Stimulated activated CD8-positive, alpha-beta memory T cell treated with anti-CD3 and anti-CD28 coated beads, Interleukin-7, amount 100 ng/mL, for 4 hours (primary cell): ENCODE data around the gene SLC35E2B.
"Not testable (repeated sequence)": the region's sequence is repeated elsewhere in the genome, so short reads cannot be mapped to it uniquely, and the experiment has no call there.

Experiments used
- DNase-seq, 2 donors: peaks; one replicate each; pipeline ENCODE4 v3.0.0-alpha.2; 2020; ENCODE audit warnings: low read depth in 2 of 2

Gene SLC35E2B

GRCh38 chr1:1675218-1675617 is 17.4 kb downstream of the SLC35E2B start:
- DNase-seq: not testable (repeated sequence)

- not testable (repeated sequence) for DNase-seq
These were observed 17.8 kb downstream of the SLC35E2B start for GRCh38 chr1:1674806-1675205.

- DNase-seq: no peak
These were observed 20.2 kb downstream of the SLC35E2B start for GRCh38 chr1:1672181-1672965.

GRCh38 chr1:1671365-1672119 is 21.1 kb downstream of the SLC35E2B start:
- DNase-seq: no peak

- no peak for DNase-seq
These were observed 21.7 kb downstream of the SLC35E2B start for GRCh38 chr1:1670866-1671265.

- no peak for DNase-seq
These were observed 22.8 kb downstream of the SLC35E2B start for GRCh38 chr1:1669468-1670440.

- no peak for DNase-seq
These were observed 26.1 kb downstream of the SLC35E2B start for GRCh38 chr1:1666526-1666925.

GRCh38 chr1:1665815-1666251 is 26.8 kb downstream of the SLC35E2B start:
- no peak for DNase-seq

- no peak for DNase-seq
These were observed 27.4 kb downstream of the SLC35E2B start for GRCh38 chr1:1664941-1665814.

- not testable (repeated sequence) for DNase-seq
These were observed 28.3 kb downstream of the SLC35E2B start for GRCh38 chr1:1664318-1664717.

- not testable (repeated sequence) for DNase-seq
These were observed 29.6 kb downstream of the SLC35E2B start for GRCh38 chr1:1662830-1663560.

GRCh38 chr1:1662392-1662791 is 30.2 kb downstream of the SLC35E2B start:
- DNase-seq: not testable (repeated sequence)

- peak; percentile 92 to 98 for DNase-seq
These were observed 33.7 kb downstream of the SLC35E2B start, which contains the start of gene CDK11B for GRCh38 chr1:1658583-1659549. Gene CDK11B, minus strand, starts transcription at chr1:1659004. Its CDS starts 1,519 bp downstream, at chr1:1657485.

GRCh38 chr1:1648265-1648664 is 44.3 kb downstream of the SLC35E2B start:
- DNase-seq: not testable (repeated sequence)

- not testable (repeated sequence) for DNase-seq
These were observed 44.9 kb downstream of the SLC35E2B start for GRCh38 chr1:1647567-1648241.

- not testable (repeated sequence) for DNase-seq
These were observed 46.3 kb downstream of the SLC35E2B start for GRCh38 chr1:1646326-1646725.

- DNase-seq: not testable (repeated sequence)
These were observed 51.7 kb downstream of the SLC35E2B start for GRCh38 chr1:1640711-1641461.
